ENCODE data around the gene ANK2. TPM values are rescaled to one million over a fixed set of nuclear protein-coding genes. Genes with fewer than 3 reads are reported as not detected.

Gene ANK2
- total and polyA plus RNA-seq, 4 donors: 1.1 to 61.2 (median 12.5) TPM

DNA sequence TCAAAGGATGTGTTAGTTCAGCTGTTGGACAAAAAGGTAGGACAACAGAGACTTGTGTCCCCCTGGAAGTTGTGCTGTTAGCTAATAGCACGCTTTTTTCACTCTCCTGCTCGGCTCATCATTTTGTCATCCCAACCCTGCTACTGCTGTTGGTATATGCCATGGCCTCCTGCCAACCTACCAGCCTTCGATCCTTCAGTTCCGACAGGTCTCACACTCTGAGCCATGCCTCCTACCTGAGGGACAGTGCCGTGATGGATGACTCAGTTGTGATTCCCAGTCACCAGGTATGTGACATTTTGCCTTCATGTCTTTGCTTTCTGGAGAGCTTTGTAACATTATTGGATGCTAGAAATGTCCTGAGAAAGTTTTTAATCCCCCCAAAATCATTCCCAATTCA, 268.1 kb downstream of the ANK2 start:
- Histone ChIP-seq H3K36me3 (ENCODE audit: control insufficient read depth in 4 of 4, insufficient read depth in 4 of 4, low read length in 4 of 4) (peaks cover 0 to 5% (median under 1%) of the 10 kb centered on the region in 4 donors), H3K27me3 (ENCODE audit: control insufficient read depth in 3 of 3, insufficient read depth in 3 of 3, low read length in 2 of 3) (no peaks in the 10 kb centered on the region), H3K9me3 (ENCODE audit: control insufficient read depth in 4 of 4, insufficient read depth in 3 of 4, low read length in 3 of 4) (no peaks in the 10 kb centered on the region), H3K9ac (ENCODE audit: insufficient read depth in 1 of 2, low read length in 2 of 2) (no peak overlapping the region), H3K4me3 (no peak overlapping the region), H3K4me1 (ENCODE audit: control insufficient read depth in 5 of 5, insufficient read depth in 5 of 5, low read length in 5 of 5) (peaks cover 0 to 3% (median 0%) of the 10 kb centered on the region in 5 donors), H3K27ac (ENCODE audit: low read depth in 1 of 2, low read length in 1 of 2) (no peak overlapping the region)
- no peak for TF ChIP-seq CTCF (IDR thresholded peaks at IDR 0.05; ENCODE audit: control extremely low read depth, extremely low read depth)
- DNase-seq: no peak
- no peak for ATAC-seq (ENCODE audit: insufficient read depth, low FRiP score)
- WGBS, 2 donors: 87 to 88% methylated on average over 5 of the region's 5 CpGs

- Histone ChIP-seq H3K27me3 (ENCODE audit: control insufficient read depth in 3 of 3, insufficient read depth in 3 of 3, low read length in 2 of 3) (no peaks in the 10 kb centered on the region), H3K4me3 (no peak overlapping the region), H3K9me3 (ENCODE audit: control insufficient read depth in 4 of 4, insufficient read depth in 3 of 4, low read length in 3 of 4) (no peaks in the 10 kb centered on the region), H3K36me3 (ENCODE audit: control insufficient read depth in 4 of 4, insufficient read depth in 4 of 4, low read length in 4 of 4) (peaks cover 0 to 5% (median 0%) of the 10 kb centered on the region in 4 donors), H3K27ac (ENCODE audit: low read depth in 1 of 2, low read length in 1 of 2) (no peak overlapping the region), H3K9ac (ENCODE audit: insufficient read depth in 1 of 2, low read length in 2 of 2) (no peak overlapping the region), H3K4me1 (ENCODE audit: control insufficient read depth in 5 of 5, insufficient read depth in 5 of 5, low read length in 5 of 5) (no peaks in the 10 kb centered on the region)
- TF ChIP-seq CTCF (IDR thresholded peaks at IDR 0.05; ENCODE audit: control extremely low read depth, extremely low read depth): no peak
- 67 to 70% methylated on average over 5 of the region's 5 CpGs for WGBS, 2 donors
- ATAC-seq (ENCODE audit: insufficient read depth, low FRiP score) (no peak), DNase-seq (no peak)
Measured at GRCh38 chr4:113322736-113323135, 273.3 kb downstream of the ANK2 start.

DNA sequence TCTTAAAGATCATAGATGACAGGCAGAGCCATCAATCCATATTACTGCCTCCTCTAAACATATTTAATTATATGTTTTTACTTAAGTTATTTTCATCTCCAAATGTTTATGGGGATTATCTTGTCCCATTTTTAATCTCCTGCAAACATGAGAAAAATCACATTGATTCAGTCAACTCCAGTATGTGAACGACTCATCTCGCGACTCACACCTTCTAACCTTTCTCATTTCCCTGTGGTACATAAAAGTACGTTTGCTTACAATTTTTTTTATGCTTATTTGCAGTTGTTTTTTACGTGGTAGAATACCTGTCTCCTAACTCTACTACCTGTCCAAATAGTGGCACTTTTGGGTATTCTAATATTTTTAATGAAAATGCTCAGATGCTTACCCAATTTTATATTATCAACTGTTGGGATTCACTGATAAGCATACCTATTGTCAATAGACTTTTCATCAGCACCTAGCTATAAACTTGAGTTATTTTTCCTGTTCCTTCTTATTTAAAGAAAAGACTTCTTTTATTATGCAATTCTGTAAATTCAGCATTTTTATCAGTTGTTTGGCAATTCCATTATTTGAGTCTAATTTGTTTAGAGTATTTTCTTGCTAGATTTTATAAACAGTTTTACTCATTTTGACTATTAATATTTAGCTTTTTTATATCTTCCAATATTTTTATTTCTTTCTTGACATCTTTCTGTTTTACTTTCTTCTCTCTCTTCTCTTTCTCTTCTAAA, 276.6 kb downstream of the ANK2 start:
- WGBS, 2 donors: 85 to 86% methylated on average over 5 of the region's 5 CpGs
- Histone ChIP-seq H3K27me3 (ENCODE audit: control insufficient read depth in 3 of 3, insufficient read depth in 3 of 3, low read length in 2 of 3) (no peaks in the 10 kb centered on the region), H3K4me1 (ENCODE audit: control insufficient read depth in 5 of 5, insufficient read depth in 5 of 5, low read length in 5 of 5) (no peaks in the 10 kb centered on the region), H3K9me3 (ENCODE audit: control insufficient read depth in 4 of 4, insufficient read depth in 3 of 4, low read length in 3 of 4) (no peaks in the 10 kb centered on the region), H3K4me3 (no peak overlapping the region), H3K27ac (ENCODE audit: low read depth in 1 of 2, low read length in 1 of 2) (no peak overlapping the region), H3K9ac (ENCODE audit: insufficient read depth in 1 of 2, low read length in 2 of 2) (no peak overlapping the region), H3K36me3 (ENCODE audit: control insufficient read depth in 4 of 4, insufficient read depth in 4 of 4, low read length in 4 of 4) (no peaks in the 10 kb centered on the region)
- no peak for DNase-seq
- no peak for TF ChIP-seq CTCF (IDR thresholded peaks at IDR 0.05; ENCODE audit: control extremely low read depth, extremely low read depth)
- ATAC-seq (ENCODE audit: insufficient read depth, low FRiP score): no peak
